Hepatocyte (in vitro differentiated cells): ENCODE results near the gene STXBP5L.

Source experiments
- CTCF ChIP-seq: fragments of 200-600 bp; sonication (generic); IDR thresholded peaks from 2 replicates; pipeline ENCODE4 v1.5.1; 2016; ENCODE audit warnings: antibody characterized with exemption, mild to moderate bottlenecking; ENCODE audit not compliant: poor library complexity
- EZH2 ChIP-seq: fragments of 200-600 bp; sonication (generic); IDR thresholded peaks from 2 replicates; pipeline ENCODE4 v1.6.1; 2016; ENCODE audit warnings: antibody characterized with exemption, mild to moderate bottlenecking, borderline replicate concordance
- EZH2phosphoT487 ChIP-seq: fragments of 200-600 bp; sonication (generic); IDR thresholded peaks from one replicate; pipeline ENCODE4 v1.6.1; 2018; ENCODE audit warnings: antibody characterized with exemption, mild to moderate bottlenecking, low read depth, moderate library complexity; ENCODE audit not compliant: unreplicated experiment, severe bottlenecking

- TF ChIP-seq EZH2: no peak
- TF ChIP-seq CTCF: no peak
- no peak for TF ChIP-seq EZH2phosphoT487
These were observed 497.6 kb downstream of the STXBP5L start for GRCh38 chr3:121405631-121406030.
